ENCODE measurements around the gene COX4I2. TPM values are rescaled to one million over a fixed set of nuclear protein-coding genes. Genes with fewer than 3 reads are reported as not detected.

The COX4I2 gene
- total and polyA plus RNA-seq, 2 experiments from 2014 or later: not detected

DNA sequence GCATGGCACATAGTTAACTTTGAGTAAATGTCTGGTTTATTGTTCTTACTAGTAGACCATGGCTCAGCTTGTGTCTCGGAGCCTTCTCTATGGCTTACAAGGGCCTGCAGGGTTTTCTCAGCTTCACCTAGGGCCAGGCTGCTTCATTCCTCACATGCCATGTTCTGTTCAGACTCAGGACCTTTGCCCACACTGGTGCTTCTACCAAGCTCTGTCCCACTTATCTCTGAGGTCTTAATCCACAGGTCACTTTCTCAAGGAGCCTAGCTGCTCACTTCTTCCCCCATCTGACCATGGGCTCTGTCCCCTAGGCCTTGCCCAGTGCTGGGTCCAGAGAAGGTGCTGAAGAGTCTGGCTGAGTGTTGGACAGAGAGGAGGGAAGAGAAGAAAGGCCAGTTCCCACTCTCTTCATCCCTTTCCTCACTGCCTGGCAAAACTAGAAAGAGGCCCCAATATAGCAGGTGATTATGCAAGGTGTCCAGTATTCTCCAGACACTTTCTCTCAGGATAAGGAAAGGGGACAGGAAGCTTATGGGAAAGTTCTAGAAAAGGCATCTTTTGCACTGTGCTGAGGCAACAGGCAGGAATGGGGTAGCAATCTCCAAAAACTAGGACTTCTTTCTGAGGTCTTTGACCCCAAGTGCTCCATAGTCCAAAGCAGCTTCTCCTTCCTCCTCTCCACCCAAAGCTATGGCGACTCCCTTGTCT, 40.0 kb downstream of the COX4I2 start:
- Histone ChIP-seq H2AFZ (no peak overlapping the region), H4K20me1 (ENCODE audit: insufficient read depth) (no peaks in the 10 kb centered on the region), H3K27me3 (replicated peaks; ENCODE audit: insufficient read depth) (no peaks in the 10 kb centered on the region), H3K27ac (no peak overlapping the region), H3K36me3 (ENCODE audit: low read depth) (0 out of 2 replicates have a peak, but pooled peaks cover 4% of the 10 kb centered on the region), H3K4me2 (ENCODE audit: unreplicated experiment) (peak overlapping the region; percentile 21), H3K9ac (no peak overlapping the region), H3K4me1 (ENCODE audit: insufficient read depth) (peaks cover 33% of the 10 kb centered on the region), H3K9me3 (ENCODE audit: low read depth) (no peaks in the 10 kb centered on the region), H3K9me2 (ENCODE audit: insufficient read depth) (no peaks in the 10 kb centered on the region), H3K4me3 (no peak overlapping the region), H3K79me2 (ENCODE audit: insufficient read depth) (peaks cover 100% of the 10 kb centered on the region), H3F3A (ENCODE audit: insufficient read depth) (0 out of 2 replicates have a peak, but pooled peaks cover 4% of the 10 kb centered on the region)
- no peak for DNase-seq
- TF ChIP-seq EZH2 (IDR thresholded peaks at IDR 0.05; ENCODE audit: insufficient read depth, poor library complexity, severe bottlenecking): no peak
- TF ChIP-seq EZH2phosphoT487 (IDR thresholded peaks at IDR 0.05; ENCODE audit: insufficient read depth, low read depth): no peak
- WGBS, 2 experiments (ENCODE audit: low coverage in 1 of 2, low lambda C conversion rate in 2 of 2, missing lambda C conversion rate in 2 of 2): 100% methylated on average over 2 of the region's 2 CpGs
- in situ Hi-C loops (cut with MboI): no loop called here

DNA sequence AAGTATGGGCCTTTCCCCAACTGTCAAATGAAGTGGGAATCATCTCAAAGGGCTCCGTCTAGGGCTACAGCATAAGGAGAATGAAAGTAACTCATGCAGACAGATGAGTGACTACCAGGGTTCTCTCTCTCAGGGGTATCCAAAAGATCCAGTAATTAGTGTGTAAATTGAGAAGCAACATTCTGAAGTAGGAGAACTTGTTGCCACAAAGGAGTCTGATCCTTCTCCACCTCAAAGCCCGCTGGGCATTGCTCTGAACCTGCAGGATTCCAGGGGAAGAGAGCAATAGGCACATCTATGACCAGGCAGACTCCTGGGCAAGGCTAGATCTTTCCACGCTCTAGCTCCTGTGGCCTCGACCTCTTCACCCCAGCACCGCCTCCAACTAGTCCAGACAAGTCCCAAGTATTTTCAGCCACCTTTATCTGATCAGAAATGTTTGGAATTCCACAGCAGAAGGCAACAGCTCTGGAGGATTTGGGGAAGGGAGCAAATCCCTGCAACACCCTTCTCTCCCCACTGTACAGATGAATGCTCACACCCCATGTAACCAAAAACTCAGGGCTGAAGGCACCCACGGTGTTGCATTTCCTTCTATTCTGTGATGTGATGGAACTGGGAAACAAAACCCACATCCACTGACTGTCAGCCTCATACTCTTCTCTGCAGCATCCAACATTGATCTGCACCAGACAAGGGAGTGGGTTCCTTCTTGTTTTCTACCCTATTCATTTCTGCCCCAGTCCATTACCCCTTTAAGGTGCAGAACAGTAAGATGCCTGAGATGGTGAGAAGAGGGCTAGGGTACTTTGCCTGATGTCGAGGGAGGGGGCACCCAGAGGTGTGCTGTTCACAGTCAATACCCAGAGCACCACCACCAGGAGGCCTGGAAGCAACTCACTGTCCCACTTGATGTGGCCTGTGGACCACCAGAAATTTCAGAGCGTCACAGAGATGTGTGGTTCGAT, 41.0 kb downstream of the COX4I2 start:
- no peak for DNase-seq
- no peak overlapping the region for H3K9ac ChIP-seq
- H4K20me1 ChIP-seq (ENCODE audit: insufficient read depth): no peaks in the 10 kb centered on the region
- no peak overlapping the region for H3K4me3 ChIP-seq
- no peaks in the 10 kb centered on the region for H3K27me3 ChIP-seq (replicated peaks; ENCODE audit: insufficient read depth)
- no peak for TF ChIP-seq EZH2phosphoT487 (IDR thresholded peaks at IDR 0.05; ENCODE audit: insufficient read depth, low read depth)
- no peak for TF ChIP-seq EZH2 (IDR thresholded peaks at IDR 0.05; ENCODE audit: insufficient read depth, poor library complexity, severe bottlenecking)
- 87 to 90% methylated on average over 9 of the region's 9 CpGs for WGBS, 2 experiments (ENCODE audit: low coverage in 1 of 2, low lambda C conversion rate in 2 of 2, missing lambda C conversion rate in 2 of 2)
- no peak overlapping the region; the same call in 1 of the 2 replicates for H3K27ac ChIP-seq
- H3K4me1 ChIP-seq (ENCODE audit: insufficient read depth): peaks cover 33% of the 10 kb centered on the region
- H3K9me2 ChIP-seq (ENCODE audit: insufficient read depth): no peaks in the 10 kb centered on the region
- peaks cover 100% of the 10 kb centered on the region for H3K79me2 ChIP-seq (ENCODE audit: insufficient read depth)
- H3F3A ChIP-seq (ENCODE audit: insufficient read depth): 0 out of 2 replicates have a peak, but pooled peaks cover 4% of the 10 kb centered on the region
- no peaks in the 10 kb centered on the region for H3K9me3 ChIP-seq (ENCODE audit: low read depth)
- 0 out of 2 replicates have a peak, but pooled peaks cover 4% of the 10 kb centered on the region for H3K36me3 ChIP-seq (ENCODE audit: low read depth)
- in situ Hi-C loops (cut with MboI): no loop called here
- peak overlapping the region; percentile 21 for H3K4me2 ChIP-seq (ENCODE audit: unreplicated experiment)
- no peak overlapping the region for H2AFZ ChIP-seq

- Histone ChIP-seq H3F3A (ENCODE audit: insufficient read depth) (0 out of 2 replicates have a peak, but pooled peaks cover 4% of the 10 kb centered on the region), H3K36me3 (ENCODE audit: low read depth) (0 out of 2 replicates have a peak, but pooled peaks cover 4% of the 10 kb centered on the region), H3K27ac (no peak overlapping the region), H4K20me1 (ENCODE audit: insufficient read depth) (no peaks in the 10 kb centered on the region), H3K4me1 (ENCODE audit: insufficient read depth) (peaks cover 29% of the 10 kb centered on the region), H3K4me2 (ENCODE audit: unreplicated experiment) (no peak overlapping the region), H2AFZ (no peak overlapping the region), H3K79me2 (ENCODE audit: insufficient read depth) (peaks cover 100% of the 10 kb centered on the region), H3K9me3 (ENCODE audit: low read depth) (no peaks in the 10 kb centered on the region), H3K4me3 (no peak overlapping the region), H3K9me2 (ENCODE audit: insufficient read depth) (no peaks in the 10 kb centered on the region), H3K9ac (no peak overlapping the region), H3K27me3 (replicated peaks; ENCODE audit: insufficient read depth) (no peaks in the 10 kb centered on the region)
- DNase-seq: no peak
- in situ Hi-C loops (cut with MboI): no loop called here
- WGBS, 2 experiments (ENCODE audit: low coverage in 1 of 2, low lambda C conversion rate in 2 of 2, missing lambda C conversion rate in 2 of 2): 83% methylated on average over 9 of the region's 9 CpGs
- TF ChIP-seq EZH2phosphoT487 (IDR thresholded peaks at IDR 0.05; ENCODE audit: insufficient read depth, low read depth) (no peak), EZH2 (IDR thresholded peaks at IDR 0.05; ENCODE audit: insufficient read depth, poor library complexity, severe bottlenecking) (no peak)
Observed at GRCh38 chr20:31679357-31680285, 41.9 kb downstream of the COX4I2 start.

All from GM23248 (cell line).